Measurements from ENCODE around the gene ARAP2.

ARAP2 gene

DNA sequence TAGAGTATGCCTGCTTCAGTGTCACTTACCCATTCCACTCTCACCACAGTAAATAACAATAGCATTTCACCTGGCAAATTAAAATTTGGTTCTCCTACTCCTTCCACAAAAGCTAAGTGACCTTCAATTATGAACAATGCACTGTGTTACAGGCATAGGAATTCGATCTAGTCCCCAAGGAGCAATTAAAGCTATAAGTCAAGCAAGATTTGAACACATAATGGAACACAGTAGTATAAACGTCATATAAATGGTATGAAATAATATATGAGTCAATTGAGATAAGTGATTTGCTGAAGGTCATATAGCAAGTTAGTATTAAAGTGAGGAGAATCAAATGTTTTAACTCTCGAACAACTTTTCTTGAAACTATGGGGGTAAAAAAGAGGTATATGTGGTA lies 65.8 kb downstream of the ARAP2 start:
- H2BK5ac ChIP-seq (ENCODE audit: low read length): no peak overlapping the region
- H2BK15ac ChIP-seq (ENCODE audit: low read length): no peak overlapping the region
- H3K9ac ChIP-seq (ENCODE audit: low read depth, low read length, poor library complexity): no peak overlapping the region
- no peak overlapping the region for H2AFZ ChIP-seq (ENCODE audit: low read length)
- no CpG with 5 or more reads among the region's 3 CpGs for WGBS, 2 donors (ENCODE audit: extremely low coverage in 2 of 2, insufficient read length in 2 of 2, insufficient replicate concordance in 1 of 2)
- H3K4ac ChIP-seq (ENCODE audit: low read length): no peak overlapping the region
- H3K4me2 ChIP-seq (ENCODE audit: insufficient read depth, low read length, poor library complexity, severe bottlenecking): no peak overlapping the region
- H3K27me3 ChIP-seq (ENCODE audit: control insufficient read depth in 3 of 3, insufficient read depth in 3 of 3, low read depth in 1 of 3, low read length in 3 of 3): no peaks in the 10 kb centered on the region
- no peaks in the 10 kb centered on the region for H3K9me3 ChIP-seq (replicated peaks in 1 of 2; ENCODE audit: control insufficient read depth in 2 of 2, insufficient read depth in 1 of 2, low read depth in 1 of 2, low read length in 2 of 2)
- no peak overlapping the region for H4K91ac ChIP-seq (ENCODE audit: low read depth, low read length, poor library complexity)
- no peak overlapping the region for H2BK120ac ChIP-seq (ENCODE audit: low read depth, low read length)
- H4K8ac ChIP-seq (ENCODE audit: low read depth, low read length): no peak overlapping the region
- H3K79me1 ChIP-seq (ENCODE audit: low read depth, low read length): no peaks in the 10 kb centered on the region
- H3K18ac ChIP-seq (ENCODE audit: low read length): no peak overlapping the region
- H3K4me1 ChIP-seq (ENCODE audit: control insufficient read depth in 2 of 2, insufficient read depth in 1 of 2, low read depth in 1 of 2, low read length in 2 of 2): peaks cover 0 to 10% of the 10 kb centered on the region in 2 donors
- no peak overlapping the region for H3K14ac ChIP-seq (ENCODE audit: low read length)
- no peak overlapping the region for H3K23ac ChIP-seq (ENCODE audit: low read depth, low read length, poor library complexity)
- H3K4me3 ChIP-seq (ENCODE audit: low read length in 2 of 2): no peak overlapping the region
- H3K27ac ChIP-seq (replicated peaks; ENCODE audit: low read length): no peak overlapping the region
- no peak overlapping the region for H2AK5ac ChIP-seq (ENCODE audit: low read depth, low read length)
- no peak overlapping the region for H2BK12ac ChIP-seq (ENCODE audit: low read length)
- DNase-seq (ENCODE audit: low spot score): no peak
- H3K36me3 ChIP-seq (replicated peaks in 1 of 2; ENCODE audit: control insufficient read depth in 2 of 2, insufficient read depth in 2 of 2, low read length in 2 of 2): no peaks in the 10 kb centered on the region

GRCh38 chr4:36177946-36178345 lies 66.4 kb downstream of the ARAP2 start:
- Histone ChIP-seq H2BK5ac (ENCODE audit: low read length) (no peak overlapping the region), H2BK120ac (ENCODE audit: low read depth, low read length) (no peak overlapping the region), H4K8ac (ENCODE audit: low read depth, low read length) (no peak overlapping the region), H2BK15ac (ENCODE audit: low read length) (no peak overlapping the region), H3K79me1 (ENCODE audit: low read depth, low read length) (no peaks in the 10 kb centered on the region), H2BK12ac (ENCODE audit: low read length) (no peak overlapping the region), H3K4me3 (ENCODE audit: low read length in 2 of 2) (no peak overlapping the region), H2AK5ac (ENCODE audit: low read depth, low read length) (no peak overlapping the region), H3K9ac (ENCODE audit: low read depth, low read length, poor library complexity) (no peak overlapping the region), H3K23ac (ENCODE audit: low read depth, low read length, poor library complexity) (no peak overlapping the region), H4K91ac (ENCODE audit: low read depth, low read length, poor library complexity) (no peak overlapping the region), H3K4me1 (ENCODE audit: control insufficient read depth in 2 of 2, insufficient read depth in 1 of 2, low read depth in 1 of 2, low read length in 2 of 2) (peaks cover 0 to 7% of the 10 kb centered on the region in 2 donors), H3K4me2 (ENCODE audit: insufficient read depth, low read length, poor library complexity, severe bottlenecking) (no peak overlapping the region), H3K18ac (ENCODE audit: low read length) (no peak overlapping the region), H3K14ac (ENCODE audit: low read length) (no peak overlapping the region), H3K27ac (replicated peaks; ENCODE audit: low read length) (no peak overlapping the region), H3K4ac (ENCODE audit: low read length) (no peak overlapping the region), H2AFZ (ENCODE audit: low read length) (no peak overlapping the region), H3K36me3 (replicated peaks in 1 of 2; ENCODE audit: control insufficient read depth in 2 of 2, insufficient read depth in 2 of 2, low read length in 2 of 2) (no peaks in the 10 kb centered on the region), H3K27me3 (ENCODE audit: control insufficient read depth in 3 of 3, insufficient read depth in 3 of 3, low read depth in 1 of 3, low read length in 3 of 3) (no peaks in the 10 kb centered on the region), H3K9me3 (replicated peaks in 1 of 2; ENCODE audit: control insufficient read depth in 2 of 2, insufficient read depth in 1 of 2, low read depth in 1 of 2, low read length in 2 of 2) (no peaks in the 10 kb centered on the region)
- WGBS, 2 donors (ENCODE audit: extremely low coverage in 2 of 2, insufficient read length in 2 of 2, insufficient replicate concordance in 1 of 2): no CpG with 5 or more reads among the region's 1 CpG
- DNase-seq (ENCODE audit: low spot score): no peak

- H3K9ac ChIP-seq (ENCODE audit: low read depth, low read length, poor library complexity): no peak overlapping the region
- no peaks in the 10 kb centered on the region for H3K9me3 ChIP-seq (replicated peaks in 1 of 2; ENCODE audit: control insufficient read depth in 2 of 2, insufficient read depth in 1 of 2, low read depth in 1 of 2, low read length in 2 of 2)
- H2BK120ac ChIP-seq (ENCODE audit: low read depth, low read length): no peak overlapping the region
- no peak overlapping the region for H3K4ac ChIP-seq (ENCODE audit: low read length)
- H4K8ac ChIP-seq (ENCODE audit: low read depth, low read length): no peak overlapping the region
- no peak overlapping the region for H3K4me3 ChIP-seq (ENCODE audit: low read length in 2 of 2)
- H2AK5ac ChIP-seq (ENCODE audit: low read depth, low read length): no peak overlapping the region
- DNase-seq (ENCODE audit: low spot score): no peak
- H3K79me1 ChIP-seq (ENCODE audit: low read depth, low read length): no peaks in the 10 kb centered on the region
- no peak overlapping the region for H2AFZ ChIP-seq (ENCODE audit: low read length)
- H3K36me3 ChIP-seq (replicated peaks in 1 of 2; ENCODE audit: control insufficient read depth in 2 of 2, insufficient read depth in 2 of 2, low read length in 2 of 2): no peaks in the 10 kb centered on the region
- H3K23ac ChIP-seq (ENCODE audit: low read depth, low read length, poor library complexity): no peak overlapping the region
- no peak overlapping the region for H2BK12ac ChIP-seq (ENCODE audit: low read length)
- H3K18ac ChIP-seq (ENCODE audit: low read length): no peak overlapping the region
- no peak overlapping the region for H2BK15ac ChIP-seq (ENCODE audit: low read length)
- H2BK5ac ChIP-seq (ENCODE audit: low read length): no peak overlapping the region
- peaks cover 0 to 4% of the 10 kb centered on the region in 2 donors for H3K4me1 ChIP-seq (ENCODE audit: control insufficient read depth in 2 of 2, insufficient read depth in 1 of 2, low read depth in 1 of 2, low read length in 2 of 2)
- no peak overlapping the region for H4K91ac ChIP-seq (ENCODE audit: low read depth, low read length, poor library complexity)
- no peak overlapping the region for H3K14ac ChIP-seq (ENCODE audit: low read length)
- no peak overlapping the region for H3K27ac ChIP-seq (replicated peaks; ENCODE audit: low read length)
- H3K4me2 ChIP-seq (ENCODE audit: insufficient read depth, low read length, poor library complexity, severe bottlenecking): no peak overlapping the region
- no peaks in the 10 kb centered on the region for H3K27me3 ChIP-seq (ENCODE audit: control insufficient read depth in 3 of 3, insufficient read depth in 3 of 3, low read depth in 1 of 3, low read length in 3 of 3)
These were observed 69.7 kb downstream of the ARAP2 start for GRCh38 chr4:36174570-36174969.

DNA sequence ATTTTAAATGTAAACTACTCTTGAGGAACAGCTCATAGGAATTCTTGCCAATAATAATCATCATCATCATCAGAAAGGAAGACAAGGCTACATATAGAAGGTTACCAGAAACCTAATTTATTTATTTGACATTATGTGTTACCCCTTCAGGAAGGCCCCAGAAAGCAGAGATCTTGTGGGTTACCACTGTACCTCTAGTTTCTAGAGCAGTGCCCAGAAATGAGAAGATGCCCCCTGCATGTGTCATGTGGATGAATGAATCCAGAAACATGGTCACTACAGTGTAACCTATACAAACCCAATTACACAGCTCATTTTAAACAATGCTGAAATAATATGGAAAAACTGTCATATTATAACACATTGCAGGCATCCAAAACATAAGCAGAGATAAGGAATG lies 70.4 kb downstream of the ARAP2 start:
- Histone ChIP-seq H3K18ac (ENCODE audit: low read length) (no peak overlapping the region), H3K23ac (ENCODE audit: low read depth, low read length, poor library complexity) (no peak overlapping the region), H3K4me3 (ENCODE audit: low read length in 2 of 2) (no peak overlapping the region), H2AK5ac (ENCODE audit: low read depth, low read length) (no peak overlapping the region), H3K27ac (replicated peaks; ENCODE audit: low read length) (peak overlapping the region; percentile 24), H3K36me3 (replicated peaks in 1 of 2; ENCODE audit: control insufficient read depth in 2 of 2, insufficient read depth in 2 of 2, low read length in 2 of 2) (no peaks in the 10 kb centered on the region), H4K8ac (ENCODE audit: low read depth, low read length) (no peak overlapping the region), H3K27me3 (ENCODE audit: control insufficient read depth in 3 of 3, insufficient read depth in 3 of 3, low read depth in 1 of 3, low read length in 3 of 3) (no peaks in the 10 kb centered on the region), H3K4me2 (ENCODE audit: insufficient read depth, low read length, poor library complexity, severe bottlenecking) (no peak overlapping the region), H3K14ac (ENCODE audit: low read length) (no peak overlapping the region), H2BK5ac (ENCODE audit: low read length) (no peak overlapping the region), H3K4me1 (ENCODE audit: control insufficient read depth in 2 of 2, insufficient read depth in 1 of 2, low read depth in 1 of 2, low read length in 2 of 2) (peaks cover 0 to 4% of the 10 kb centered on the region in 2 donors), H3K79me1 (ENCODE audit: low read depth, low read length) (no peaks in the 10 kb centered on the region), H3K9ac (ENCODE audit: low read depth, low read length, poor library complexity) (no peak overlapping the region), H3K4ac (ENCODE audit: low read length) (no peak overlapping the region), H4K91ac (ENCODE audit: low read depth, low read length, poor library complexity) (no peak overlapping the region), H2BK15ac (ENCODE audit: low read length) (no peak overlapping the region), H2BK12ac (ENCODE audit: low read length) (no peak overlapping the region), H3K9me3 (replicated peaks in 1 of 2; ENCODE audit: control insufficient read depth in 2 of 2, insufficient read depth in 1 of 2, low read depth in 1 of 2, low read length in 2 of 2) (no peaks in the 10 kb centered on the region), H2AFZ (ENCODE audit: low read length) (no peak overlapping the region), H2BK120ac (ENCODE audit: low read depth, low read length) (no peak overlapping the region)
- no peak for DNase-seq (ENCODE audit: low spot score)
